Spleen (tissue), 11 donors: ENCODE results near the gene ZNF678. TPM values are rescaled to one million over a fixed set of nuclear protein-coding genes. Genes with fewer than 3 reads are reported as not detected.

Experiments
- DNase-seq: peaks from one replicate; pipeline ENCODE4 v3.0.0-alpha.2; 2020
- H3K27ac ChIP-seq, 8 donors: fragments of 200-600 bp; sonication (generic) in 7 of 8; 1 replicate in 4 of 8; 2 replicates in 4 of 8; pipeline versions ENCODE4 v1.5.0 to v1.8.0; 2016 to 2021; ENCODE audit warnings: inconsistent platforms in 4 of 8, mild to moderate bottlenecking in 4 of 8, moderate library complexity in 1 of 8
- H3K27me3 ChIP-seq, 7 donors: fragments of 200-600 bp; sonication (generic) in 6 of 7; replicated peaks in 1 of 7; 1 replicate in 4 of 7; 2 replicates in 3 of 7; pipeline versions ENCODE4 v1.5.0 to v1.8.0; 2016 to 2021; ENCODE audit warnings: inconsistent platforms in 3 of 7, mild to moderate bottlenecking in 1 of 7
- H3K36me3 ChIP-seq, 6 donors: fragments of 200-600 bp; sonication (generic) in 5 of 6; 1 replicate in 4 of 6; 2 replicates in 2 of 6; pipeline versions ENCODE4 v1.5.0 to v1.8.0; 2016 to 2021; ENCODE audit warnings: inconsistent platforms in 2 of 6
- H3K4me1 ChIP-seq, 6 donors: fragments of 200-600 bp; sonication (generic) in 5 of 6; 1 replicate in 3 of 6; 2 replicates in 3 of 6; pipeline versions ENCODE4 v1.5.0 to v1.8.0; 2016 to 2021; ENCODE audit warnings: inconsistent platforms in 3 of 6
- H3K4me3 ChIP-seq, 8 donors: fragments of 200-600 bp; sonication (generic) in 7 of 8; 1 replicate in 4 of 8; 2 replicates in 4 of 8; pipeline versions ENCODE4 v1.5.0 to v1.8.0; 2016 to 2021; ENCODE audit warnings: inconsistent platforms in 4 of 8, mild to moderate bottlenecking in 4 of 8, moderate library complexity in 2 of 8
- H3K9me3 ChIP-seq, 8 donors: fragments of 200-600 bp; sonication (generic) in 7 of 8; 1 replicate in 4 of 8; 2 replicates in 4 of 8; pipeline versions ENCODE4 v1.5.0 to v1.8.0; 2016 to 2021; ENCODE audit warnings: inconsistent platforms in 4 of 8
- CTCF ChIP-seq, 11 experiments: fragments of 200-600 bp in 7 of 11; fragments of 450-650 bp in 4 of 11; sonication (generic) in 4 of 11; IDR thresholded peaks in 8 of 11; conservative IDR thresholded peaks in 3 of 11; 1 replicate in 7 of 11; 2 replicates in 4 of 11; pipeline versions ENCODE4 v1.4.0 to v1.8.0; 2016 to 2021; ENCODE audit warnings: antibody characterized with exemption in 11 of 11, inconsistent platforms in 4 of 11, mild to moderate bottlenecking in 1 of 11
- POLR2A ChIP-seq, 3 donors: fragments of 450-650 bp; IDR thresholded peaks; one replicate each; pipeline ENCODE4 v1.5.1; 2017; ENCODE audit warnings: antibody characterized with exemption in 3 of 3, mild to moderate bottlenecking in 1 of 3
- POLR2AphosphoS5 ChIP-seq, 3 donors: sonication (generic); formaldehyde crosslinking; IDR thresholded peaks; one replicate each; pipeline ENCODE4 v1.5.1; 2017; ENCODE audit warnings: antibody characterized with exemption in 3 of 3
- WGBS, 5 donors: extraction: QIAGEN DNeasy Blood & Tissue Kit in 3 of 5; methylation state at CpG; one replicate each; pipeline versions ENCODE4 v1.1.5 to v1.1.7; 2013 to 2018; 5-methylcytosine and 5-hydroxymethylcytosine counted together
- intact Hi-C: fragments of 100-400 bp; cut with DNase I; formaldehyde crosslinking; loops from one replicate; pipeline ENCODE4 v1.15.0; 2023; ENCODE audit warnings: low total_unique reads
- polyA plus RNA-seq, 3 donors: library from polyadenylated mRNA; stranded (reverse); fragments of 200-250 nt; gene quantifications; one replicate each; pipeline ENCODE4 v1.2.1, GENCODE V29; 2013
- total RNA-seq, 7 donors: library from RNA; depleted of rRNA in 3 of 7; stranded (reverse); fragments of >200 nt in 3 of 7; fragmentation: NEBNext Ultra II Directional in 4 of 7; extraction: Animal tissue kit (Norgen Biotek cat#: 25700) in 4 of 7; gene quantifications; one replicate each; pipeline versions ENCODE4 v1.1.0 to v1.2.1, GENCODE V29; 2016 to 2021
- donor health status: healthy with polysubstance abuse.
- donor health status: DM: no; HTN: no; CAD: no; lungs with moderate emphysema.
- donor health status: DM: no; HTN: no; CAD: no.
- donor health status: Bipolar disorder and iron deficiency.
- donor health status: healthy.
- donor health status: DM: no; HTN: no; CAD: no.
- donor health status: DM: yes; HTN: yes; CAD: no.

Gene ZNF678
- total and polyA plus RNA-seq, 10 donors, result 1.5 to 24.5 (median 11.9) TPM

DNA sequence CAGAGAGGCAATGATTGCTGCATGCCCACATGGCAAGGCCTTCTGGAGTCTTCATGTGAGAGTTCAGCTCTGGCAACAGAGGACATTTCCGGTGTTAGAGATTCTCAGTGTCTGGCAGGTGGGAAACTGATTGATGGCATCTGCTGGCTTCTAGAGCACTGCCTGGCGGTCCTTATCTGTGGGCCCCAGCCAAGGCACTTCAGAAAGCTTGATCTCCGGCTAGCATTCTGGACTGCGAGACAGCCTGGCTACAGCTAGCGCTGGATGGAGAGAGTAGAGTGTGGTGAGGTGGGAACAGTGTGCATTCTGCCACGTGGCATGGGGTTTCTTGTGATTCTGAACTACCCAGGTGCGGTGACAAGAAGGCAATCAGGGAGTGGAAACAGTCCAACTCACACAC lies 9.4 kb downstream of the ZNF678 start:
- intact Hi-C loops, result no loop called here
- 91 to 96% (median 93%) methylated on average over 5 to 7 of the region's 7 CpGs for WGBS, 5 donors
- TF ChIP-seq POLR2AphosphoS5 (IDR thresholded peaks at IDR 0.05) (no peak), POLR2A (IDR thresholded peaks at IDR 0.05) (no peak), CTCF (IDR thresholded peaks at IDR 0.05 in 8 of 11, conservative IDR thresholded peaks at IDR 0.05 in 3 of 11) (no peak)

DNA sequence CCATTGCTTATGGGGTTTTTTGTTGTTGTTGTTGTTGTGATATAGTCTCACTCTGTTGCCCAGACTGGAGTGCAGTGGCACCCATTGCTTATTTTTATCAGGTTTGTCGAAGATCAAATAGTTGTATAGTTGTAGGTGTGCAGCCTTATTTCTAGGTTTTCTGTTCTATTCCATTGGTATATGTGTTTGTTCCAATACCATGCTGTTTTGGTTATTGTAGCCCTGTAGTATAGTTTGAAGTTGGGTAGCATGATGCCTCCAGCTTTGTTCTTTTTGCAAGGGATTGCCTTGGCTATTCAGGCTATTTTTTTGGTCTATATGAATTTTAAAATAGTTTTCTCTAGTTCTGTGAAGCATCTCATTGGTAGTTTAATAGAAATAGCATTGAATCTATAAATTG lies 11.6 kb downstream of the ZNF678 start:
- Histone ChIP-seq H3K4me1 (no peaks in the 10 kb centered on the region), H3K9me3 (peaks cover 0 to 65% (median 49%) of the 10 kb centered on the region in 8 donors), H3K27ac (no peak overlapping the region), H3K4me3 (no peak overlapping the region), H3K36me3 (peaks cover 0 to 14% (median 0%) of the 10 kb centered on the region in 6 donors), H3K27me3 (no peaks in the 10 kb centered on the region)
- DNase-seq, result no peak
- TF ChIP-seq POLR2AphosphoS5 (IDR thresholded peaks at IDR 0.05), result no peak
- TF ChIP-seq POLR2A (IDR thresholded peaks at IDR 0.05), result no peak
- TF ChIP-seq CTCF (IDR thresholded peaks at IDR 0.05 in 8 of 11, conservative IDR thresholded peaks at IDR 0.05 in 3 of 11), result no peak
- 90 to 100% (median 91%) methylated on average over 1 of the region's 1 CpG for WGBS, 5 donors
- intact Hi-C loops, result no loop called here

More for the DNA sequence above, 9.4 kb downstream of the ZNF678 start:
- Histone ChIP-seq H3K27ac (no peak overlapping the region), H3K36me3 (peaks cover 0 to 17% (median 0%) of the 10 kb centered on the region in 6 donors), H3K27me3 (no peaks in the 10 kb centered on the region), H3K9me3 (peaks cover 0 to 46% (median 35%) of the 10 kb centered on the region in 8 donors), H3K4me1 (peaks cover 0 to 20% (median 8%) of the 10 kb centered on the region in 6 donors), H3K4me3 (no peak overlapping the region)
- DNase-seq, result no peak

DNA sequence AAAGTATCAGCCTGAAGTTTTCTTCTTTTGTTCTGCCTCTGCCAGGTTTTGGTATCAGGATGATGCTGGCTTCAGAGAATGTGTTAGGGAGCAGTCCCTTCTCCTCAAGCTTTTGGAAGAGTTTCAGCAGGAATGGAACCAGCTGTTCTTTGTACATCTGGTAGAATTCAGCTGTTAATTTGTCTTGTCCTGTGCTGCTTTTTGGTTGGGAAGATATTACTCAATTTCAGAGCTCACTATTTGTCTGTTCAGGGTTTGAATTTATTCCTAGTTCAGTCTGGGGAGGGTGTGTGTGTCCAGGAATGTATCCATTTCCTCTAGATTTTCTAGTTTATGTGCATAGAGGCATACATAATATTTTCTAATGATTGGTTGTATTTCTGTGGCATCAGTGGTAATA lies 12.8 kb downstream of the ZNF678 start:
- Histone ChIP-seq H3K4me3 (no peak overlapping the region), H3K4me1 (no peaks in the 10 kb centered on the region), H3K9me3 (peaks cover 0 to 78% (median 55%) of the 10 kb centered on the region in 8 donors), H3K36me3 (peaks cover 0 to 14% (median 0%) of the 10 kb centered on the region in 6 donors), H3K27ac (no peak overlapping the region), H3K27me3 (no peaks in the 10 kb centered on the region)
- intact Hi-C loops, result no loop called here
- no peak for DNase-seq
- no peak for TF ChIP-seq POLR2AphosphoS5 (IDR thresholded peaks at IDR 0.05)
- TF ChIP-seq CTCF (IDR thresholded peaks at IDR 0.05 in 8 of 11, conservative IDR thresholded peaks at IDR 0.05 in 3 of 11), result no peak
- no peak for TF ChIP-seq POLR2A (IDR thresholded peaks at IDR 0.05)

- Histone ChIP-seq H3K4me1 (no peaks in the 10 kb centered on the region), H3K36me3 (peaks cover 0 to 12% (median 0%) of the 10 kb centered on the region in 6 donors), H3K27ac (no peak overlapping the region), H3K27me3 (no peaks in the 10 kb centered on the region), H3K9me3 (peaks cover 0 to 87% (median 64%) of the 10 kb centered on the region in 8 donors), H3K4me3 (no peak overlapping the region)
- intact Hi-C loops, result no loop called here
- TF ChIP-seq POLR2A (IDR thresholded peaks at IDR 0.05), result no peak
- no peak for TF ChIP-seq POLR2AphosphoS5 (IDR thresholded peaks at IDR 0.05)
- TF ChIP-seq CTCF (IDR thresholded peaks at IDR 0.05 in 8 of 11, conservative IDR thresholded peaks at IDR 0.05 in 3 of 11), result no peak
- no peak for DNase-seq
These were observed 14.1 kb downstream of the ZNF678 start for GRCh38 chr1:227577500-227577899.
